PC-3 (cell line): Measurements from ENCODE around the gene PYGM.

ENCODE experiments used
- EZH2 ChIP-seq: fragments of 300-600 bp; sonication (generic); IDR thresholded peaks from one replicate; pipeline ENCODE4 v1.6.1; 2017; ENCODE audit warnings: antibody characterized with exemption, mild to moderate bottlenecking, low read length; ENCODE audit not compliant: unreplicated experiment
- TF ChIP-seq, protein P1 (sequence below): fragments of 300-600 bp; sonication (generic); conservative IDR thresholded peaks from 2 replicates; pipeline ENCODE4 v1.5.1; 2017; ENCODE audit warnings: antibody characterized with exemption, low read depth, mild to moderate bottlenecking, low read length

DNA sequence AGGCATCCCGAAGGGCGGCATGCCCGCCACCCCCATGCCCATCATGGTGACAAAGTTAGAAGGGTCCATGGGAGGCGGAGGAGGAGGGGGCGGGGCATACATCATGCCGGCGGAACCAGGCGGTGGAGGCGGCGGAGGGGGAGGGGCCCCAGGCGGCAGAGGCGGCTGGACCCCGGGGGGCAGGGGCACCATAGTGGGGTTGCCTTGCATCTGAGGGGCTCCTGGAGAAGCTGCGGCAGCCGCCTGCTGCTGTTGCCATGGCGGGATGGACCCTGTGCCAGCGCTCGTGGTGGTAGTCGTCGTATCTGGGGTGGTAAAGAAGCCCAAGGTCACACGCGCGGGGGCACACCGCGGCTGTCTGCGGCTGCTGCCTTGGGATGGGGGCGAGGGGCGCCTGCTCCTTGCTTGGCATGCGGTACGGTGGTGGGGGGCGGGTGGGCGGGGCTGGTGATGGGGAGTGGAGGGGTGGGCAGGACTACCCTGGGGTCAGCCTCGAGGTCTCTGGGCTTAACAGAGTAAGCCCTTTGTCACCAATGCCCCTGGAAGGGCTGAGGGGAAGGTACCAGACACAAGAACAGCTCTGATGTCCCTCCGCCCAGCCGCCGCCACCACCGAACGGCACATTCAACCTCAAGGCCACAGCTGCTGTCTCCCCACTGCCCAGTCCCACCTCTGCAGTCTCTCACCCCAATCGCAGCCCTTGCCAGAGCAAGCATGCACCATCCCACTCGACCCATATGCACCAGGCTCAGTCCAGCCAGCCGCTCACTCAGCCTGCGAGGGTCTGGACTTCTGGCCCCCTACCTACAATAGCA is 6.3 kb upstream of the PYGM start:
- TF ChIP-seq EZH2 = no peak
- TF ChIP-seq, protein P1, sequence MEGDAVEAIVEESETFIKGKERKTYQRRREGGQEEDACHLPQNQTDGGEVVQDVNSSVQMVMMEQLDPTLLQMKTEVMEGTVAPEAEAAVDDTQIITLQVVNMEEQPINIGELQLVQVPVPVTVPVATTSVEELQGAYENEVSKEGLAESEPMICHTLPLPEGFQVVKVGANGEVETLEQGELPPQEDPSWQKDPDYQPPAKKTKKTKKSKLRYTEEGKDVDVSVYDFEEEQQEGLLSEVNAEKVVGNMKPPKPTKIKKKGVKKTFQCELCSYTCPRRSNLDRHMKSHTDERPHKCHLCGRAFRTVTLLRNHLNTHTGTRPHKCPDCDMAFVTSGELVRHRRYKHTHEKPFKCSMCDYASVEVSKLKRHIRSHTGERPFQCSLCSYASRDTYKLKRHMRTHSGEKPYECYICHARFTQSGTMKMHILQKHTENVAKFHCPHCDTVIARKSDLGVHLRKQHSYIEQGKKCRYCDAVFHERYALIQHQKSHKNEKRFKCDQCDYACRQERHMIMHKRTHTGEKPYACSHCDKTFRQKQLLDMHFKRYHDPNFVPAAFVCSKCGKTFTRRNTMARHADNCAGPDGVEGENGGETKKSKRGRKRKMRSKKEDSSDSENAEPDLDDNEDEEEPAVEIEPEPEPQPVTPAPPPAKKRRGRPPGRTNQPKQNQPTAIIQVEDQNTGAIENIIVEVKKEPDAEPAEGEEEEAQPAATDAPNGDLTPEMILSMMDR = no peak
